Neural progenitor cell (in vitro differentiated cells): ENCODE data around the gene OLFM3.

Experiments
- CTCF ChIP-seq: fragments of 200-600 bp; sonication (generic); IDR thresholded peaks from 2 replicates; pipeline ENCODE4 v1.5.1; 2017; ENCODE audit warnings: antibody characterized with exemption, mild to moderate bottlenecking
- EZH2 ChIP-seq: fragments of 200-600 bp; sonication (generic); IDR thresholded peaks from 2 replicates; pipeline ENCODE4 v1.6.1; 2017; ENCODE audit warnings: antibody characterized with exemption, mild to moderate bottlenecking, moderate library complexity
- EZH2phosphoT487 ChIP-seq: fragments of 200-600 bp; sonication (generic); IDR thresholded peaks from 2 replicates; pipeline ENCODE4 v1.6.1; 2017; ENCODE audit warnings: antibody characterized with exemption

GRCh38 chr1:101884621-101885020 is 112.1 kb downstream of the OLFM3 start:
- no peak for TF ChIP-seq CTCF
- TF ChIP-seq EZH2: no peak
- TF ChIP-seq EZH2phosphoT487: no peak
